Activated CD4-positive, alpha-beta T cell treated with anti-CD3 and anti-CD28 coated beads for 48 hours (primary cell): ENCODE measurements around the gene GMDS.

Experiments
- DNase-seq: peaks from one replicate; pipeline ENCODE4 v3.0.0-alpha.2; 2020

GMDS gene

DNA sequence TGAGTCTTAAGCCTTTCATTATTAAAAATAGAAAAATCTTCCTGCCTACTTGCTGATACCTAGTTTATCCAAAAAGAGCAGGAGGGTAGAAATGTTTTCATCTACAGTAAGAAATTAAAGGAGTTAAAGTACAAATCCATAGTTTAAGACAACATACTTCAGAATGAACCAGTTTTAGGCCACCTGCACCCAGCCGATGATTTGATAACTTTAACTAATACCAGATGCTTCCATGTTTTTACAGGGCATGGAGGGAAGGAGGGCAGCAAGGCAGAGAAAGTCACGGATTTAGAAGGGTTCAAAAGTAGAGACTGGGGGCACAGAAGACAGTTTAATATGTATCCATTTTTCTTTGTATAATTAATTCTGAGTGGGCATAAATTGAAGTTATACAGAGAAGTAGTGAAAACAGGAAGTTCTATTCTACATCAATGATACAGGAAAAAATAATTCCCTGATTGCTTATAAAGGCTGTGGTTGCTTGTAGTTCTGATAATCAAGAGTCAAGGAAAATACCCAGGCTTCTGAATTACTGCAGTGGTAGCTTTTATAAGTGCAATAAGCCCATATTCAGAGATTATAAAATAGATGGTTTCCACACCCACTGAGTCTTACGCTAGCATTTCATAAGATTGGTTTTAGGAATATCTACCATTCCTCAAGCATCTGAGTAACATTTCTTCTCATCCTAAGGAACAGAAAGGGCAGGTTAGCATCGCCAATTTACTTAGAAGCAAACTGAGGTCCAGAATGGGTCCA lies 72.0 kb downstream of the GMDS start:
- no peak for DNase-seq

- DNase-seq, result no peak
Observed at GRCh38 chr6:2171728-2172127, 73.7 kb downstream of the GMDS start.

- no peak for DNase-seq
Observed at GRCh38 chr6:2168480-2168879, 76.9 kb downstream of the GMDS start.

DNA sequence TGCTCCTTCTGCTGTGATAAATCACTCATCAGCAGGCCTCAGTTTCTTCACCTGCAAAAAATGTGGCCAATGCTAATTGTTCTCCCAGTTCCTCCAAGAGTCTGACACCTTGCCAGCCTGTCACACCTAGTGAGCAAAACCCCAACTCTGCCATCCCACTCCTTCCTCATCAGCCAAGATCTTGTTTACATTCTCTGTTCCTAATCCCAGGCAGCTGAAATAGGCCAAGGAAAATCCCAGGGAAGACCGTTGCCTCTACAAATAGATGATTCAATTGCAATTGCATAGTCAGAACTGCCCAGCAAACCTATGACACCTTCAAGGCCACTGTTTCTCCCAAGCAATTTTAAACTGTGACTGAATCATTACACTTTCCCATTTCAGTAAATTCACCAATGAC lies 78.7 kb downstream of the GMDS start:
- no peak for DNase-seq

DNA sequence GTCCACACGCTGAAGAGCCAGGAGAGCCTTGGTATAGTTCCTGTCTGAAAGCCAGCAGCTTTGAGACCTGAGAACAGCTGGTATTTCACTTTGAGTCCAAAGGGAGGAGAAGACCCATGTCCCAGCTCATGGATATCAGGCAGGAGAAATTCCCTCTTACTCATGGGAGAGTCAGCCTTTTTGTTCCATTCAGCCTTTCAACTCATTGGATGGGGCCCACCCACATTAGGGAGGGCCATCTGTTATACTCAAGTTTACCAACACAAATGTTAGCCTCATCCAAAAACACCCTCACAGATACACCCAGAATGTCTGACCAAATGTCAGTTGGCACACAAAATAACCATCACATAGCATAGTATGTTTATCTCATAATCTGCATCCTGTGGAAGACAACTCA lies 80.1 kb downstream of the GMDS start:
- no peak for DNase-seq

DNA sequence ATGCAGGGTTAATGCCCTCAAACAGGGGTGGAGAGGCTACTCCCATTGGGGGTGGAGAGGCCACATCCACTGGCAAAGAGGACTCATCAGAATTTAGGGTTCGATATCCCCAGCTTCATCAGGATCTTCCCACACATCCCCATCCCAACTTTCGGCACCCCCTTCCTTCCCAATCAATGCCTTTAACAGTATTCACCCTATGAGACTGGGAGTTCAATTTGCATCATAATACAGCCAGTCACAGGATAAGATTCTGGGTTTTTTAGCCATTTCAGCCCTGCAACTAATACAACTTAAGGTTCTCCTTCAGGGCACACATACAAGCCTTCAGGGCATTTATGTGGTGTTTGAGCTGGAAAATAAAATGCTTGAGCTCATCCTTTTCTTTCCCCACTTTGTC lies 80.9 kb downstream of the GMDS start:
- no peak for DNase-seq

- DNase-seq, result no peak
Observed at GRCh38 chr6:2162079-2162445, 83.3 kb downstream of the GMDS start.

DNA sequence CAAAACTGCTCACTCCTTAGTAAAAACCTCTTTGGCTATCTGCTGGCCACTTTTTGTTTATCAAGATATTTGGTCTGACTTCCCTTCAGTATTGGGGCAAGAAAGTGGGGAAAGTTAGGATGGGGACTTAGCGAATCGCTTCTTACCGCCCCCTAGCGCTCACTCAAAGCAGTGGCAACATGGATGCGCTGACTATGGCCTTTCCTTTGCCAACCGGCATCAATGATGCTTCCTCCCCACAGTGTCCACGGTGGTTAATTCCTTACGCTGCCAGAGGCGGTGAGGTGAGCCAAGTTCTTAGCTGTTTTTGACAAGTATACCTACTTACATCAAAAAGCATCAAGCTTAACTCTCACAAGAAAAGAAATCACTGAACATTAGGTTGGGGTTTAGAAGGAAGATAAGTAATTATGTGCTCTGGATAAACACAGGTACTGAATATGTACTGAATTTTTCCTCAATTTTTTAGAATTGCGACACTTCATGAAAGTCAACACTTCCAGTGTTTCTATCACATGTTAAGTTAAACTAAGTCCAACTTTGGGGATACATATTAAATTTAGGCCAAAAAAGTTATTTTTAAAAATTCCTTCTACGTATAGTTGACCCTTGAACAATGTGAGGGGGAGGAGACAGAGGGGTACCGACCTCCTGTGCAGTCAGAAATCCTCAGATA lies 86.7 kb downstream of the GMDS start:
- peak; percentile 17 for DNase-seq

DNA sequence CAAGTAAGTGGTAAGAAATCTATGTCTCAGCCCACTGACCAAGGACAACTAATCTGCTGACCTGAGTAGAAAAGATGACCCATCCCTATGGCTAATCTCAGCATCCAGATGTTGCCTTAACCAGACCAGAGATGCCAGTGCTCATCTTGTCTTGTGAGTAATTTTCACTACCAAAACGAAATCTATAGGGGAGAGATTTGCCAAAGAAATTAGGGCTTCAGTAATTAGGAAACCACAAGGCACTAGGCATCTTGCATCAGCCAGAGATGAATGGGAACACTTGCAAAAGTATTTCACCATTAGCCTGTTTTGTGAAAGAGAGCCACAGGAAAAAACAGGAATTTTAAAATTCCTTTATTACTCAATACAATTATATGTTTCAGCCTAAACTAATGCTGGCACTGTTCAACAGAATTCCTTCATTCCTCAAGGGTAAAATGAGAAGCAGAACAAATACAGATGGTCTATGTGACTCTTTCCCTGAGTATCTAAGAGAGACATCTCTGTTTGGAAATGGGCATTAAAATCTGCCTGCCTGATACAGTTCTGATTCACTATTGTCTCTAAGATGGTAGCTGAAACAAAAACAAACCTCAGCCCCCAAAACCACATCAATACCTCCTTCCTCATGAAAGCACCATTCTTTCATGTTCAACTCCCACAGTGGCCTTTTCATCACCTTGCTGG lies 87.8 kb downstream of the GMDS start:
- DNase-seq, result peak; percentile 15

- DNase-seq, result no peak
Observed at GRCh38 chr6:2155206-2155605, 90.2 kb downstream of the GMDS start.

- no peak for DNase-seq
Observed at GRCh38 chr6:2149361-2150006, 95.9 kb downstream of the GMDS start.

DNA sequence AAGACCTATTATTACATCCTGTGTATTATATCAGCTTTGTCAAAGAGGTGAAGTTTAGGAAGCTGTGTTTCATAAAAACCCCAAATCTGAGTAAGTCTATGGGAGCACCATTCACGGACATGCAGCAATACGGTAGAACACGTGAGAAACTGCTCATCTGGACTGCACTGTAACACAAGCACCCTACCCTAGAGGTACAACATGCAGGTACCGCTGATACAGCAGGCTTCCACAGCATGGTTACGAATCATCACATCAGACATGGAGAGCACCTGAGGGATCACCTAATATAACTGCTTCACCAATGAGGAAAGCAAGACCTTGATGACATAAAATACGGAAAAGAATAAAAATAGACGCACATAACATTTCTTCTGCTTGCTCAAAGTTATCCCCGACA lies 96.7 kb downstream of the GMDS start:
- DNase-seq, result no peak

- DNase-seq, result no peak
Observed at GRCh38 chr6:2147766-2148448, 97.5 kb downstream of the GMDS start.

DNA sequence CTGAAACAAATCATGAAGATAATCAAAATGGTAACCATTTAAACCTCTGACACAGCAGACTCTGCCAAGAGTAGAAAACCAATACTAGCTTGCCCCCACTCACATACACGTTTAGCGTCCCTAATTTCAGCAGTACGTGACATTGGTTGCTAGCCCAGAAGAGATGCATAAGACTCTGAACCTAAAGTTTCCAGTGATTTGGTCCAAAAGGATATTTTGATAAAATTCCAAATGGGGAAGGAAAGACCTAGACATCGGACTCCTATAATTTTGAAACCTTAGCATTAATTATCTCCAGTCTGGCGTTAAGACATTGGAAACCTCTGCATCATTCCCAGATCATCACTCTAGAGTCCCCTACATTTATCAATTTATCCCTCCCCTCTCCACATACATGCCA lies 98.1 kb downstream of the GMDS start:
- no peak for DNase-seq

- no peak for DNase-seq
Observed at GRCh38 chr6:2144210-2144609, 101.2 kb downstream of the GMDS start.

GRCh38 chr6:2141644-2142290 lies 103.6 kb downstream of the GMDS start:
- DNase-seq, result no peak

DNA sequence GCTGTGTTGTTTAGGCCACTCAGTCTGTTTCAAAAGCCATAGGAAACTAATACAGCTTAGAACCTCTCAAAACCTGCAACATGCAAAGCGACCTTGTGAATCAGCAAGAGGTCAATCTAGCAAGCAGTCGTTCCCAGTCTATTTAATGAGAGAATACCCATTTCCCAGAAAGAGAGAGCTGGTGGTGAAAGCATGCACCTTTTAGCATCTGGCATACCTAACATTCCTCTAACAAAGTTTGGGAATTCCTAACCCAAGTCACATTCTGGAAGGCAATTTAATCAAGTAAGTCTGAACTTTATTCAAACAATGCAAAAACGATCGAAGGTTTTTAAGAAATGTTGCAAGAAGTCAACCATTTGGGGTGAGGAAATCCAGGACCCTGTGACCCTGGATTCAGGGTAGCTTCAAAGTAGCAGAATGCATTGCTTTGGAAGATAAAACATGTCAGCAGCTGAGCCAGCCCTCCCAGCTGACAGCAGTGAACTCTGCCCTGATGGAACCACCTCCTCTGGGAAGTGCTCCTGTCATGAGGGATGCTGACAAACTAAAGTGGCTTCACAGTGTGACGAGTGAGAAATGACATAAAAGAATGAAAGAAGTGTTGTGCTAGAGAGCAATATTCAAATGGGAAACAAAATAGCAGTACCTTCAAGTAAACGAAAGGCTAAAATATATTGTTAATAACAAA lies 104.8 kb downstream of the GMDS start:
- DNase-seq, result no peak

GRCh38 chr6:2135401-2135800 lies 110.0 kb downstream of the GMDS start:
- no peak for DNase-seq

- no peak for DNase-seq
Observed at GRCh38 chr6:2134554-2134953, 110.9 kb downstream of the GMDS start.

DNA sequence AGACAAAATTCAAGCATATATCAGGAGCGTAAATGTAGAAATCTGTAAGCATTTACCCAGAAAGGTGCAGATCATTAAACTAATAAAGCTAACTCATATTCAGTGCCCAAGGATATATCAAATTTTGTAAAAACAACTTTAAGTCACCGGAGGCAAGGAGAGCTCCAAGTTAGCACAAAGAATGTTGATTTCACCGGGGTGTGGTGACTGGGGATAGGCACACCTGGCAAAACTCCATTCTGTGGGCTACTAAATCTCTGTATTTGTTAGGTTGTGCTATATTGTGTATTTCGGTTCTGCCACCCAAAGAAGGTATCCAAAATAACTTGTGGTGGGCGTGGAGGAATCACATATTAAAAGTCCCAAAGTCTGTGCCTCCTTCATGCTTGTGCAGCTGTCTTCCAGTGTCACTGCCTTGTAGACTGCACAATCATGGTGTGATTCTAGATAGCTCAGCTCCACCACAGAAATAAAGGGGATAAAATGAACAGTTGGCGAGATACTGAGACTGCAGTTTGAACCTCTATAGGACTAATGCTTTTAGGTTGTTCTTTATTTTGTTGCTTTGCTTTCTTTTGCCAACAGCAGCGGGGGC lies 111.6 kb downstream of the GMDS start:
- no peak for DNase-seq

GRCh38 chr6:2132916-2133315 lies 112.5 kb downstream of the GMDS start:
- no peak for DNase-seq

DNA sequence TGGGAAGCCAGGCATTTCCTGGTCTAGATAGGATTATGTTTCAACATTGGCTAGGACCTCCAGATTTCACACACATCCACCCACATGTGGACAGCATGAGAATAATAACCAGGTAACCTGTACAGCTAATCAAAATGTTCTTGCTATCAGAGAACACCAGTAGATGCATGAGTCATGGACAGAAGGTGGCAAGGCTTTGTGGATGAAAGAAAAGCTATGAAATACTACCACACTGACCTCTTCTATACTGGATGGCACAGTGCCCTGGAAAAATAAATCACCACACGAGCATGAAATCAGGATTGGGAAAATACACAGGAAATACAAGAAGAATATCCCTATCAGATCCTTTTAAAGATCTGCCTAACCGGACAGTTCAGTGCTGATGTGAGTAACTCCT lies 113.0 kb downstream of the GMDS start:
- DNase-seq, result no peak
